Liver (tissue), 9 donors: ENCODE data around the gene PIGR. TPM values are rescaled to one million over a fixed set of nuclear protein-coding genes. Genes with fewer than 3 reads are reported as not detected.

Experiments
- DNase-seq: peaks from one replicate; pipeline ENCODE4 v3.0.0-alpha.2; 2017; ENCODE audit warnings: low spot score
- H3K27ac ChIP-seq, 2 donors: one replicate each; pipeline ENCODE4 v1.7.0; 2013; ENCODE audit warnings: inconsistent platforms in 2 of 2, low read length in 2 of 2, control low read depth in 1 of 2, low read depth in 1 of 2, mild to moderate bottlenecking in 1 of 2
- H3K27me3 ChIP-seq, 4 donors: one replicate each; pipeline versions ENCODE4 v1.6.1 to v1.7.0; 2013; ENCODE audit warnings: low read length in 3 of 4, inconsistent platforms in 1 of 4, mild to moderate bottlenecking in 1 of 4, moderate library complexity in 1 of 4; ENCODE audit not compliant: control insufficient read depth in 4 of 4, insufficient read depth in 4 of 4
- H3K36me3 ChIP-seq, 4 donors: one replicate each; pipeline versions ENCODE4 v1.6.1 to v1.7.0; 2013; ENCODE audit warnings: low read length in 3 of 4, mild to moderate bottlenecking in 3 of 4, low read depth in 1 of 4, moderate library complexity in 1 of 4; ENCODE audit not compliant: control insufficient read depth in 4 of 4, insufficient read depth in 3 of 4
- H3K4me1 ChIP-seq, 4 donors: one replicate each; pipeline versions ENCODE4 v1.6.1 to v1.7.0; 2013; ENCODE audit warnings: low read length in 3 of 4, mild to moderate bottlenecking in 3 of 4, moderate library complexity in 1 of 4; ENCODE audit not compliant: control insufficient read depth in 4 of 4, insufficient read depth in 4 of 4
- H3K4me3 ChIP-seq, 3 donors: one replicate each; pipeline versions ENCODE4 v1.6.1 to v1.7.0; 2013; ENCODE audit warnings: low read length in 3 of 3, control low read depth in 1 of 3, low read depth in 1 of 3, mild to moderate bottlenecking in 1 of 3
- H3K9ac ChIP-seq, 2 donors: one replicate each; pipeline ENCODE4 v1.7.0; 2013; ENCODE audit warnings: low read length in 2 of 2, mild to moderate bottlenecking in 2 of 2, moderate library complexity in 2 of 2, control low read depth in 1 of 2, low read depth in 1 of 2
- H3K9me3 ChIP-seq, 4 donors: one replicate each; pipeline versions ENCODE4 v1.6.1 to v1.7.0; 2013; ENCODE audit warnings: low read length in 3 of 4; ENCODE audit not compliant: control insufficient read depth in 4 of 4
- ATF3 ChIP-seq: IDR thresholded peaks from 2 replicates; pipeline ENCODE4 v1.6.1; 2016; ENCODE audit warnings: antibody characterized with exemption
- CTCF ChIP-seq: fragments of 150-350 bp; IDR thresholded peaks from 2 replicates; pipeline ENCODE4 v1.5.1; 2017; ENCODE audit warnings: improper control_type of control experiment, low read depth, low read length; ENCODE audit not compliant: missing input control
- EGR1 ChIP-seq, 2 donors: IDR thresholded peaks; 2 replicates each; pipeline ENCODE4 v1.6.1; 2016 to 2018; ENCODE audit warnings: antibody characterized with exemption in 2 of 2, low read depth in 2 of 2
- FOXA1 ChIP-seq: IDR thresholded peaks from 2 replicates; pipeline ENCODE4 v1.6.1; 2016; ENCODE audit warnings: antibody characterized with exemption
- FOXA2 ChIP-seq: IDR thresholded peaks from 2 replicates; pipeline ENCODE4 v1.6.1; 2016; ENCODE audit warnings: antibody characterized with exemption
- GABPA ChIP-seq, 2 donors: IDR thresholded peaks in 1 of 2; conservative IDR thresholded peaks in 1 of 2; 2 replicates each; pipeline ENCODE4 v1.6.1; 2016; ENCODE audit warnings: antibody characterized with exemption in 2 of 2, mild to moderate bottlenecking in 1 of 2, moderate library complexity in 1 of 2
- HNF4A ChIP-seq, 2 donors: conservative IDR thresholded peaks; 2 replicates each; pipeline ENCODE4 v1.6.1; 2016; ENCODE audit warnings: antibody characterized with exemption in 2 of 2, mild to moderate bottlenecking in 2 of 2
- HNF4G ChIP-seq: IDR thresholded peaks from 2 replicates; pipeline ENCODE4 v1.6.1; 2016; ENCODE audit warnings: antibody characterized with exemption
- JUND ChIP-seq, 2 donors: IDR thresholded peaks; 2 replicates each; pipeline ENCODE4 v1.6.1; 2016; ENCODE audit warnings: antibody characterized with exemption in 2 of 2
- MAX ChIP-seq: IDR thresholded peaks from 2 replicates; pipeline ENCODE4 v1.6.1; 2016; ENCODE audit warnings: antibody characterized with exemption
- NR2F2 ChIP-seq: IDR thresholded peaks from 2 replicates; pipeline ENCODE4 v1.6.1; 2016; ENCODE audit warnings: antibody characterized with exemption
- RAD21 ChIP-seq, 2 donors: IDR thresholded peaks; 2 replicates each; pipeline ENCODE4 v1.6.1; 2016; ENCODE audit warnings: antibody characterized with exemption in 2 of 2, mild to moderate bottlenecking in 2 of 2
- REST ChIP-seq: IDR thresholded peaks from 2 replicates; pipeline ENCODE4 v1.6.1; 2016; ENCODE audit warnings: antibody characterized with exemption, mild to moderate bottlenecking
- RXRA ChIP-seq, 2 donors: IDR thresholded peaks; 2 replicates each; pipeline ENCODE4 v1.6.1; 2017 to 2018; ENCODE audit warnings: antibody characterized with exemption in 2 of 2, mild to moderate bottlenecking in 1 of 2
- SP1 ChIP-seq: IDR thresholded peaks from 2 replicates; pipeline ENCODE4 v1.6.1; 2018; ENCODE audit warnings: antibody characterized with exemption, mild to moderate bottlenecking
- TAF1 ChIP-seq: conservative IDR thresholded peaks from 2 replicates; pipeline ENCODE4 v1.6.1; 2016; ENCODE audit warnings: antibody characterized with exemption, mild to moderate bottlenecking
- YY1 ChIP-seq: IDR thresholded peaks from 2 replicates; pipeline ENCODE4 v1.6.1; 2016; ENCODE audit warnings: antibody characterized with exemption, mild to moderate bottlenecking
- ZBTB33 ChIP-seq: IDR thresholded peaks from 2 replicates; pipeline ENCODE4 v1.6.1; 2016; ENCODE audit warnings: antibody characterized with exemption
- WGBS: extraction: QIAGEN DNeasy Blood & Tissue Kit; methylation state at CpG from one replicate; pipeline ENCODE4 v1.1.7; 2013; 5-methylcytosine and 5-hydroxymethylcytosine counted together
- polyA plus RNA-seq, 2 donors: library from polyadenylated mRNA; stranded (reverse) in 1 of 2; unstranded in 1 of 2; fragments of 200-250 nt in 1 of 2; fragments of >200 nt in 1 of 2; fragmentation: Nextera tagmentation in 1 of 2; extraction: Ambion mirVana in 1 of 2; gene quantifications; one replicate each; pipeline versions ENCODE4 v1.2.1 to v1.2.3, GENCODE V29; 2013 to 2015
- total RNA-seq, 2 donors: library from RNA; depleted of rRNA; stranded (reverse); fragments of >200 nt; gene quantifications; one replicate each; pipeline ENCODE4 v1.2.3, GENCODE V29; 2014
- donor health status: healthy.
- donor health status: healthy.
- donor health status: healthy.
- donor health status: healthy.
- donor health status: healthy.

PIGR gene
- total and polyA plus RNA-seq, 4 donors = 0.09 to 43.3 (median 14.1) TPM

- Histone ChIP-seq H3K27ac (no peak overlapping the region), H3K36me3 (no peaks in the 10 kb centered on the region), H3K9ac (no peak overlapping the region), H3K9me3 (no peaks in the 10 kb centered on the region), H3K27me3 (no peaks in the 10 kb centered on the region), H3K4me1 (peaks cover 0 to 9% (median under 1%) of the 10 kb centered on the region in 4 donors), H3K4me3 (no peak overlapping the region)
- TF ChIP-seq CTCF (no peak), HNF4A (conservative IDR thresholded peaks at IDR 0.05) (no peak), FOXA2 (no peak), SP1 (no peak)
- WGBS = 89% methylated on average over 15 of the region's 15 CpGs
- no peak for DNase-seq
Measured at GRCh38 chr1:206915030-206915735, 31.1 kb downstream of the PIGR start.

- TF ChIP-seq NR2F2 (no peak), HNF4A (conservative IDR thresholded peaks at IDR 0.05) (no peak), ATF3 (no peak), HNF4G (no peak), RXRA (IDR thresholded peaks at IDR 0.05) (no peak), MAX (no peak), CTCF (no peak), RAD21 (IDR thresholded peaks at IDR 0.05) (no peak), FOXA2 (no peak), GABPA (IDR thresholded peaks at IDR 0.05 in 1 of 2, conservative IDR thresholded peaks at IDR 0.05 in 1 of 2) (no peak), YY1 (no peak), REST (no peak), FOXA1 (no peak), JUND (IDR thresholded peaks at IDR 0.05) (no peak), TAF1 (no peak), EGR1 (IDR thresholded peaks at IDR 0.05; ENCODE audit: low read depth in 2 of 2) (no peak), ZBTB33 (no peak)
- no peaks in the 10 kb centered on the region for H3K27me3 ChIP-seq
- no peak overlapping the region for H3K27ac ChIP-seq
- DNase-seq = no peak
- H3K9me3 ChIP-seq = no peaks in the 10 kb centered on the region
- no peaks in the 10 kb centered on the region for H3K36me3 ChIP-seq
- H3K9ac ChIP-seq = no peak overlapping the region
- WGBS = 82% methylated on average over 12 of the region's 12 CpGs
- no peak overlapping the region for H3K4me3 ChIP-seq
- H3K4me1 ChIP-seq = peaks cover 0 to 15% (median 9%) of the 10 kb centered on the region in 4 donors
Measured at GRCh38 chr1:206913766-206914537, 32.3 kb downstream of the PIGR start.
